H1 (cell line): ENCODE measurements around the gene MYO7B. TPM values are rescaled to one million over a fixed set of nuclear protein-coding genes. Genes with fewer than 3 reads are reported as not detected.

ENCODE experiments used
- CTCF ChIA-PET: fragments of 300-600 bp; sonication (Branson Sonifier 250); formaldehyde crosslinking; loops from one replicate; lab custom pipeline; 2021; ENCODE audit not compliant: partially characterized antibody; lab: Charles Lee
- POLR2A ChIA-PET: fragments of 300-600 bp; sonication (Branson Sonifier 250); formaldehyde crosslinking; loops from one replicate; lab custom pipeline; 2021; ENCODE audit warnings: inconsistent platforms; ENCODE audit not compliant: partially characterized antibody; lab: Charles Lee
- DNase-seq, 2 experiments: peaks; one replicate each; pipeline versions ENCODE4 v3.0.0 to v3.0.0-alpha.2; 2010 to 2022; ENCODE audit warnings: low spot score in 2 of 2, low read depth in 1 of 2, mixed read lengths in 1 of 2
- FAIRE-seq: peaks from 2 replicates; lab custom pipeline; 2011; peaks lifted over from hg19 to GRCh38; lab: Jason Lieb, UNC
- H2AFZ ChIP-seq: 2 replicates; pipeline ENCODE4 v1.8.1; 2012; ENCODE audit warnings: low read length, inconsistent platforms
- H2AK5ac ChIP-seq: 2 replicates; pipeline ENCODE4 v1.6.1; 2013; ENCODE audit warnings: low read depth, low read length
- H2BK120ac ChIP-seq: replicated peaks from 2 replicates; pipeline ENCODE3; 2013; ENCODE audit warnings: low read depth, low read length, inconsistent platforms
- H2BK12ac ChIP-seq: 2 replicates; pipeline ENCODE4 v1.6.1; 2013; ENCODE audit warnings: low read depth, low read length
- H2BK15ac ChIP-seq: 2 replicates; pipeline ENCODE4 v1.6.1; 2013; ENCODE audit warnings: low read length
- H2BK20ac ChIP-seq: 2 replicates; pipeline ENCODE4 v1.6.1; 2013; ENCODE audit warnings: low read length
- H2BK5ac ChIP-seq: 2 replicates; pipeline ENCODE4 v1.6.1; 2013; ENCODE audit warnings: low read depth, low read length
- H3K14ac ChIP-seq: 2 replicates; pipeline ENCODE4 v1.6.1; 2013; ENCODE audit warnings: inconsistent platforms; ENCODE audit not compliant: insufficient read length
- H3K18ac ChIP-seq: 2 replicates; pipeline ENCODE4 v1.6.1; 2013; ENCODE audit warnings: low read length; ENCODE audit errors: extremely low read depth
- H3K23ac ChIP-seq: 2 replicates; pipeline ENCODE4 v1.6.1; 2013; ENCODE audit warnings: inconsistent platforms; ENCODE audit not compliant: insufficient read length
- H3K23me2 ChIP-seq: 2 replicates; pipeline ENCODE4 v1.6.1; 2013; ENCODE audit warnings: low read depth, low read length
- H3K27ac ChIP-seq: 2 replicates; pipeline ENCODE4 v1.6.1; 2011; ENCODE audit warnings: low read depth, low read length, inconsistent platforms
- H3K27me3 ChIP-seq, 4 experiments: replicated peaks in 1 of 4; 1 replicate in 1 of 4; 2 replicates in 3 of 4; pipeline versions ENCODE4 v1.6.1 to v1.8.1; 2011 to 2013; ENCODE audit warnings: low read length in 3 of 4, mild to moderate bottlenecking in 3 of 4, inconsistent platforms in 2 of 4, mixed read lengths in 2 of 4, moderate library complexity in 1 of 4; ENCODE audit not compliant: control insufficient read depth in 3 of 4, insufficient read depth in 3 of 4; ENCODE audit errors: extremely low read depth in 1 of 4
- H3K36me3 ChIP-seq, 4 experiments: 2 replicates each; pipeline versions ENCODE4 v1.6.1 to v1.8.1; 2011 to 2013; ENCODE audit warnings: mild to moderate bottlenecking in 4 of 4, low read length in 3 of 4, moderate library complexity in 2 of 4, control low read depth in 1 of 4, inconsistent platforms in 1 of 4; ENCODE audit not compliant: insufficient read depth in 4 of 4, control insufficient read depth in 2 of 4
- H3K4ac ChIP-seq: replicated peaks from 2 replicates; pipeline ENCODE3; 2013; ENCODE audit warnings: low read length, low read depth, mixed read lengths, inconsistent platforms; ENCODE audit not compliant: insufficient read length
- H3K4me1 ChIP-seq, 4 experiments: replicated peaks in 1 of 4; 1 replicate in 1 of 4; 2 replicates in 3 of 4; pipeline versions ENCODE4 v1.6.1 to v1.8.1; 2011 to 2013; ENCODE audit warnings: low read length in 3 of 4, inconsistent platforms in 2 of 4, mixed read lengths in 1 of 4; ENCODE audit not compliant: insufficient read depth in 4 of 4, control insufficient read depth in 3 of 4
- H3K4me2 ChIP-seq, 2 experiments: 2 replicates each; pipeline versions ENCODE4 v1.6.1 to v1.8.1; 2011 to 2013; ENCODE audit warnings: low read depth in 2 of 2, low read length in 2 of 2, control low read depth in 1 of 2, inconsistent platforms in 1 of 2, mild to moderate bottlenecking in 1 of 2; ENCODE audit not compliant: insufficient read depth in 1 of 2
- H3K4me3 ChIP-seq, 4 experiments: fragments of 200-600, 300-600 bp in 1 of 4; sonication (generic), shearing (Covaris generic), sonication (Bioruptor Twin) in 1 of 4; 2 replicates each; pipeline versions ENCODE4 v1.5.1 to v1.8.1; 2011 to 2016; ENCODE audit warnings: low read length in 4 of 4, low read depth in 3 of 4, control low read depth in 2 of 4, inconsistent platforms in 2 of 4, mild to moderate bottlenecking in 2 of 4, mixed read lengths in 1 of 4, moderate library complexity in 1 of 4; ENCODE audit not compliant: insufficient read depth in 2 of 4; ENCODE audit errors: extremely low read depth in 1 of 4
- H3K56ac ChIP-seq: replicated peaks from 2 replicates; pipeline ENCODE3; 2013; ENCODE audit warnings: low read depth, mild to moderate bottlenecking, mixed read lengths, low read length, inconsistent platforms; ENCODE audit not compliant: insufficient read length
- H3K79me1 ChIP-seq: 2 replicates; pipeline ENCODE4 v1.6.1; 2013; ENCODE audit warnings: low read depth, low read length, control low read depth
- H3K79me2 ChIP-seq, 2 experiments: 2 replicates each; pipeline versions ENCODE4 v1.6.1 to v1.8.1; 2012 to 2013; ENCODE audit warnings: low read length in 2 of 2, mild to moderate bottlenecking in 2 of 2, inconsistent platforms in 1 of 2; ENCODE audit not compliant: insufficient read depth in 2 of 2, control insufficient read depth in 1 of 2
- H3K9ac ChIP-seq, 4 experiments: replicated peaks in 1 of 4; 1 replicate in 1 of 4; 2 replicates in 3 of 4; pipeline versions ENCODE4 v1.6.1 to v1.8.1; 2011 to 2013; ENCODE audit warnings: low read depth in 3 of 4, low read length in 3 of 4, control low read depth in 2 of 4, mild to moderate bottlenecking in 2 of 4, moderate library complexity in 2 of 4, inconsistent platforms in 1 of 4; ENCODE audit errors: extremely low read depth in 1 of 4
- H3K9me3 ChIP-seq, 2 experiments: 2 replicates each; pipeline versions ENCODE4 v1.6.1 to v1.8.1; 2012 to 2013; ENCODE audit warnings: mild to moderate bottlenecking in 2 of 2, moderate library complexity in 2 of 2, control low read depth in 1 of 2, inconsistent platforms in 1 of 2, low read depth in 1 of 2, low read length in 1 of 2, mixed read lengths in 1 of 2; ENCODE audit not compliant: insufficient read depth in 2 of 2
- H4K20me1 ChIP-seq, 2 experiments: replicated peaks in 1 of 2; 2 replicates each; pipeline versions ENCODE3 to v1.8.1; 2011 to 2013; ENCODE audit warnings: inconsistent platforms in 2 of 2, low read length in 2 of 2, mild to moderate bottlenecking in 1 of 2; ENCODE audit not compliant: insufficient read depth in 2 of 2, control insufficient read depth in 1 of 2
- H4K5ac ChIP-seq: 2 replicates; pipeline ENCODE4 v1.6.1; 2013; ENCODE audit warnings: low read length, low read depth, mixed read lengths, inconsistent platforms; ENCODE audit not compliant: insufficient read length
- H4K8ac ChIP-seq: 2 replicates; pipeline ENCODE4 v1.8.0; 2013; ENCODE audit warnings: mild to moderate bottlenecking, moderate library complexity, low read length, inconsistent platforms; ENCODE audit not compliant: insufficient read depth; ENCODE audit errors: extremely low read depth
- H4K91ac ChIP-seq: replicated peaks from 2 replicates; pipeline ENCODE3; 2013; ENCODE audit warnings: low read length, mixed read lengths, inconsistent platforms; ENCODE audit not compliant: insufficient read length
- EZH2 ChIP-seq: fragments of 200-600 bp; sonication (generic); IDR thresholded peaks from 2 replicates; pipeline ENCODE4 v1.7.1; 2012; ENCODE audit warnings: low read depth, mild to moderate bottlenecking, moderate library complexity, low read length, inconsistent platforms; ENCODE audit not compliant: severe bottlenecking
- HDAC6 ChIP-seq: IDR thresholded peaks from one replicate; pipeline ENCODE4 v1.7.1; 2012; ENCODE audit warnings: low read depth, mild to moderate bottlenecking, inconsistent platforms, low read length, moderate library complexity
- JUN ChIP-seq: IDR thresholded peaks from 2 replicates; pipeline ENCODE4 v1.6.1; 2011; ENCODE audit warnings: low read depth, mild to moderate bottlenecking, improper control_type of control experiment, low read length
- POLR2A ChIP-seq, 2 experiments: IDR thresholded peaks; 1 replicate in 1 of 2; 2 replicates in 1 of 2; pipeline ENCODE4 v1.6.1; 2011; ENCODE audit warnings: low read depth in 2 of 2, low read length in 2 of 2, mild to moderate bottlenecking in 2 of 2; ENCODE audit errors: control extremely low read depth in 1 of 2
- RAD21 ChIP-seq, 2 experiments: IDR thresholded peaks in 1 of 2; conservative IDR thresholded peaks in 1 of 2; 2 replicates each; pipeline ENCODE4 v1.6.1; 2011; ENCODE audit warnings: low read depth in 2 of 2, low read length in 2 of 2, improper control_type of control experiment in 1 of 2, inconsistent platforms in 1 of 2, mild to moderate bottlenecking in 1 of 2, moderate library complexity in 1 of 2
- RBBP5 ChIP-seq: IDR thresholded peaks from 2 replicates; pipeline ENCODE4 v1.7.1; 2012; ENCODE audit warnings: low read depth, mild to moderate bottlenecking, inconsistent platforms, low read length, moderate library complexity, borderline replicate concordance
- TAF7 ChIP-seq: optimal IDR thresholded peaks from 2 replicates; pipeline ENCODE3; 2011; ENCODE audit warnings: low read depth, mild to moderate bottlenecking, inconsistent platforms, low read length, moderate library complexity, borderline replicate concordance
- WGBS, 2 experiments: shearing (Covaris generic) in 1 of 2; methylation state at CpG; one replicate each; pipeline versions ENCODE4 v1.1.6 to v1.1.7; 2013 to 2015; ENCODE audit warnings: low lambda C conversion rate in 2 of 2, mixed read lengths in 2 of 2, inconsistent platforms in 1 of 2, low coverage in 1 of 2, missing lambda C conversion rate in 1 of 2; ENCODE audit not compliant: insufficient replicate concordance in 2 of 2, insufficient coverage in 1 of 2, insufficient read length in 1 of 2; ENCODE audit errors: extremely low coverage in 1 of 2, missing lambda C conversion rate in 1 of 2; 5-methylcytosine and 5-hydroxymethylcytosine counted together
- polyA plus RNA-seq, 7 experiments: library from polyadenylated mRNA; depleted of rRNA in 3 of 7; stranded (reverse) in 5 of 7; unstranded in 2 of 7; fragments of >200 nt in 5 of 7; fragments of 200-250 nt in 2 of 7; gene quantifications; 1 replicate in 5 of 7; 2 replicates in 1 of 7; 4 replicates in 1 of 7; pipeline versions ENCODE4 v1.2.1 to v1.2.3, GENCODE V29; 2011 to 2013; ENCODE audit warnings: missing spikeins in 2 of 7, mixed read lengths in 2 of 7
- total RNA-seq: library from RNA; stranded (reverse); fragmentation: NEBNext Ultra II Directional; extraction: Animal tissue kit (Norgen Biotek cat#: 25700); gene quantifications from 2 replicates; pipeline ENCODE4 v1.2.1, GENCODE V29; 2021

The MYO7B gene
- total and polyA plus RNA-seq, 2 of the 8 experiments (the other 6 are each of a cell fraction or from before 2014, with no cell fraction given), result not detected

GRCh38 chr2:127651971-127652550 is 116.6 kb downstream of the MYO7B start:
- CTCF ChIA-PET, result interaction anchor here (0.8 to 13.7 kb wide), 9 partner anchors 11 to 75 kb away, joined by 3 to 160 read pairs (median 5); partner anchors contain the start of gene LIMS2
- Histone ChIP-seq H3K9me3 (no peaks in the 10 kb centered on the region), H3K4me2 (no peak overlapping the region), H2BK12ac (no peak overlapping the region), H3K23me2 (no peaks in the 10 kb centered on the region), H2AK5ac (no peak overlapping the region), H3K23ac (no peak overlapping the region), H4K5ac (no peak overlapping the region), H3K4ac (no peak overlapping the region), H2BK20ac (no peak overlapping the region), H2AFZ (no peak overlapping the region), H4K91ac (no peak overlapping the region), H3K18ac (no peak overlapping the region), H4K20me1 (peaks cover 0 to 1% of the 10 kb centered on the region in 2 experiments), H4K8ac (no peak overlapping the region; the same call in 1 of the 2 replicates), H2BK120ac (no peak overlapping the region), H3K27ac (no peak overlapping the region), H3K36me3 (no peaks in the 10 kb centered on the region), H2BK15ac (no peak overlapping the region), H3K27me3 (peaks cover 0 to 2% (median 0%) of the 10 kb centered on the region in 4 experiments; a peak in 1 of 7 replicates), H3K4me3 (no peak overlapping the region), H3K79me2 (no peaks in the 10 kb centered on the region), H2BK5ac (no peak overlapping the region), H3K56ac (no peak overlapping the region), H3K14ac (no peak overlapping the region), H3K4me1 (peaks cover 0 to 5% (median under 1%) of the 10 kb centered on the region in 4 experiments; a peak in 2 of 7 replicates), H3K9ac (no peak overlapping the region), H3K79me1 (0 out of 2 replicates have a peak, but pooled peaks cover 3% of the 10 kb centered on the region)
- DNase-seq, result no peak
- no peak for FAIRE-seq
- POLR2A ChIA-PET, result interaction anchor here (0.9 to 1.0 kb wide), 2 partner anchors 126 to 213 kb away, joined by 3 to 4 read pairs; partner anchors contain the start of gene IWS1
- TF ChIP-seq RBBP5, result no peak
- no peak for TF ChIP-seq TAF7
- TF ChIP-seq HDAC6, result no peak
- no peak for TF ChIP-seq EZH2
- no peak for TF ChIP-seq JUN
- no peak for TF ChIP-seq POLR2A (IDR thresholded peaks at IDR 0.05; ENCODE audit: control extremely low read depth in 1 of 2, low read depth in 2 of 2, low read length in 2 of 2)
- no peak for TF ChIP-seq RAD21 (IDR thresholded peaks at IDR 0.05 in 1 of 2, conservative IDR thresholded peaks at IDR 0.05 in 1 of 2; ENCODE audit: low read depth in 2 of 2, low read length in 2 of 2)
- WGBS, 2 experiments, result 88% methylated on average over 13 of the region's 14 CpGs; no CpG with 5 or more reads in 1 of the 2 experiments
